Common myeloid progenitor, CD34-positive (primary cell): ENCODE measurements around the gene ANKRD34B.

Source experiments
- CTCF ChIA-PET: fragments of 350-600 bp; sonication (Branson Sonifier 250); formaldehyde crosslinking; loops from one replicate; lab custom pipeline; 2021; ENCODE audit warnings: antibody characterized with exemption; lab: Charles Lee
- POLR2A ChIA-PET: fragments of 350-600 bp; sonication (Branson Sonifier 250); formaldehyde crosslinking; loops from one replicate; lab custom pipeline; 2021; ENCODE audit warnings: antibody characterized with exemption; lab: Charles Lee
- DNase-seq, 3 donors: peaks; one replicate each; pipeline versions ENCODE4 v3.0.0 to v3.0.0-alpha.2; 2013
- H3K27ac ChIP-seq, 2 experiments: 1 replicate in 1 of 2; 2 replicates in 1 of 2; pipeline ENCODE4 v1.7.0; 2013; ENCODE audit warnings: inconsistent platforms in 2 of 2, low read length in 2 of 2, mild to moderate bottlenecking in 2 of 2, low read depth in 1 of 2, moderate library complexity in 1 of 2; ENCODE audit not compliant: severe bottlenecking in 2 of 2, insufficient read depth in 1 of 2, poor library complexity in 1 of 2
- H3K27me3 ChIP-seq, 5 experiments: replicated peaks in 2 of 5; 1 replicate in 3 of 5; 2 replicates in 2 of 5; pipeline versions ENCODE4 v1.6.1 to v1.7.0; 2013; ENCODE audit warnings: low read length in 4 of 5, mild to moderate bottlenecking in 2 of 5, moderate library complexity in 2 of 5, inconsistent platforms in 1 of 5; ENCODE audit not compliant: insufficient read depth in 5 of 5, control insufficient read depth in 4 of 5
- H3K36me3 ChIP-seq, 4 experiments: 1 replicate in 2 of 4; 2 replicates in 2 of 4; pipeline versions ENCODE4 v1.6.1 to v1.7.0; 2013; ENCODE audit warnings: low read length in 3 of 4, control low read depth in 1 of 4, mild to moderate bottlenecking in 1 of 4; ENCODE audit not compliant: control insufficient read depth in 4 of 4, insufficient read depth in 4 of 4
- H3K4me1 ChIP-seq, 4 experiments: 1 replicate in 3 of 4; 2 replicates in 1 of 4; pipeline versions ENCODE4 v1.6.1 to v1.7.1; 2013; ENCODE audit warnings: low read length in 3 of 4, mild to moderate bottlenecking in 3 of 4, control low read depth in 1 of 4, inconsistent platforms in 1 of 4, moderate library complexity in 1 of 4; ENCODE audit not compliant: control insufficient read depth in 4 of 4, insufficient read depth in 4 of 4; ENCODE audit errors: control extremely low read depth in 1 of 4
- H3K4me3 ChIP-seq, 7 experiments: 1 replicate in 4 of 7; 2 replicates in 3 of 7; pipeline versions ENCODE4 v1.5.1 to v1.7.0; 2013; ENCODE audit warnings: mild to moderate bottlenecking in 7 of 7, low read length in 6 of 7, moderate library complexity in 6 of 7, inconsistent platforms in 2 of 7, low read depth in 2 of 7, control low read depth in 1 of 7; ENCODE audit not compliant: insufficient read depth in 4 of 7, control insufficient read depth in 1 of 7; ENCODE audit errors: extremely low read depth in 1 of 7
- H3K9me3 ChIP-seq, 5 experiments: 1 replicate in 4 of 5; 2 replicates in 1 of 5; pipeline versions ENCODE4 v1.6.1 to v1.7.1; 2013; ENCODE audit warnings: low read length in 4 of 5, mild to moderate bottlenecking in 2 of 5, inconsistent platforms in 1 of 5, low read depth in 1 of 5, moderate library complexity in 1 of 5; ENCODE audit not compliant: control insufficient read depth in 4 of 5, insufficient read depth in 2 of 5; ENCODE audit errors: control extremely low read depth in 1 of 5
- WGBS: methylation state at CpG from one replicate; pipeline ENCODE4 v1.1.5; 2013; ENCODE audit not compliant: insufficient coverage; 5-methylcytosine and 5-hydroxymethylcytosine counted together

The ANKRD34B gene

GRCh38 chr5:80508844-80509243, 61.2 kb downstream of the ANKRD34B start:
- WGBS = 94% methylated on average over 6 of the region's 6 CpGs
- H3K4me1 ChIP-seq = peaks cover 0 to 4% (median 0%) of the 10 kb centered on the region in 4 experiments
- no peak for DNase-seq
- H3K36me3 ChIP-seq = peaks cover 0 to 2% (median 0%) of the 10 kb centered on the region in 4 experiments
- H3K4me3 ChIP-seq = no peak overlapping the region
- H3K9me3 ChIP-seq = no peaks in the 10 kb centered on the region
- CTCF ChIA-PET = no interaction called here
- no peaks in the 10 kb centered on the region for H3K27me3 ChIP-seq
- no peak overlapping the region for H3K27ac ChIP-seq
- POLR2A ChIA-PET = no interaction called here

GRCh38 chr5:80507663-80508062, 62.4 kb downstream of the ANKRD34B start:
- H3K27me3 ChIP-seq = no peaks in the 10 kb centered on the region
- H3K4me1 ChIP-seq = peaks cover 0 to 5% (median 2%) of the 10 kb centered on the region in 4 experiments
- H3K9me3 ChIP-seq = no peaks in the 10 kb centered on the region
- H3K4me3 ChIP-seq = no peak overlapping the region
- CTCF ChIA-PET = interaction anchor here (1.6 kb wide), 1 partner anchor 11 kb away, joined by 3 read pairs; no protein-coding TSS in a partner anchor
- POLR2A ChIA-PET = no interaction called here
- peaks cover 0 to 2% (median 0%) of the 10 kb centered on the region in 4 experiments for H3K36me3 ChIP-seq
- DNase-seq = no peak
- WGBS = 83% methylated on average over 2 of the region's 3 CpGs
- H3K27ac ChIP-seq = no peak overlapping the region
